ENCODE measurements around the gene SCAMP3.
A peak's percentile ranks its signal among the peaks of the same experiment; 100 is the strongest.

Gene SCAMP3

DNA sequence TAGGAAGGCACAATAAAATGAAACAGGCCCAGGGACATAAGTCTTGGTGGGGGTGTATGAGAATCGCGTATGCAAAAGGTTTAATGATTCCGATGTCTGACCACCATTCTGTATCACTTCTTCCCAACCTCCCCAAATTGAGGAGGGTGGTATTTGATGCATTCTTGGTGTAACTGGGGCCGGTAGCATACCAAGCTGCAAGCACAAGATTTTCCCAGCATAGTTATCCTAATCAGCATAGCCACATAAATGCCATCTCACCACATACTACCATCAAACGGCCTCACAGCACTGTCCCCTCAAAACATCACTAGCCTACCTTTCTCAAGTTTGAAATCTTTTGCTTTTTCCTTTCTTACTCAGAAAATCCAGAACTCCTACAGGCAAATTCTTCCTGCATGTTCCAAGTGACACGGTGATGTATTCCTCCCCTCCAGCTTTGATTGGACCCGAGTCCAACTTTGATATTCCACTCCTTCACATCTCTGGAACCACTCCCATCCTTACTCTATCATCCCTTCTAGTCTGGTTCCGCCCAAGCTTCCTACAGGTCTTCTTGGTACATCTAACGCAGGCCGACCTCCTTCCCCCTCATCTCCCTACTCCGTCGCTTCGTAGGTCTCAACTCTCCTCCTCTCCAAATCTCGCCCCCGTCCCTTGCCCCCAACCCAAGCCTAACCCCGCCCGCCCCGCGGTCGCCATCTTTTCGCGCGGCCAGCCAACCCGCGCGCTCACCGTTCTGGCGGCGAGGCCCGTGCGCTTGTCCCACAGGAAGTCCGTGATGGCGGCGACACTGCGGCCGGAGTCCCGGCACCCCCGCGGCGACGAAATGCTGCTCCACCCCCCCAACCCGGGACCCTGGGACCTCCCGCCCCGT, 10.5 kb upstream of the SCAMP3 start:
- Mint-ChIP-seq H3K27ac (peak overlapping the region; percentile 87), H3K4me3 (peak overlapping the region; percentile 97), H3K27me3 (ENCODE audit: low read depth, poor library complexity) (peaks cover 6% of the 10 kb centered on the region), H3K9me3 (no peaks in the 10 kb centered on the region), H3K4me1 (peaks cover 41% of the 10 kb centered on the region), H3K36me3 (ENCODE audit: low read depth) (peaks cover 47% of the 10 kb centered on the region)
- no peak for DNase-seq
- TF ChIP-seq CTCF (IDR thresholded peaks at IDR 0.05): no peak

DNA sequence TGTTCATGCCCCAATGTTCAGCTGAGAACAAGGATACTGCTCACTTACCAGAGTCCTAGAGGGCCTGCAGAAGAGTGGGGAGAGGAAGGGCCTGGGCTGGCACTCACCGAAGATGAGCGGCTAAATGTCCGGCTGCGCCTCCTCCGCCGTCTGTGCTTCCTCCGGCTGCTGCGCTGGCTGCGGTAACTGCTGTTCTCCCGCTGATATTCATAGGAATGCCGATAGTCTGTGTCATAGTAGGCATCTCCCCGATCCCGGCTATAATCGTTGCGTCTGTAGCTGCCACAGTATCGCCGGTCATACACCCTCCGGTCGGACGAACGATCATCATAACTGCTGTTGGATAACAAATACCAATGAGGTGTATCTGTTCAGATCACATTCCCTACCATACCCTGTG, 7.2 kb upstream of the SCAMP3 start:
- Mint-ChIP-seq H3K27me3 (ENCODE audit: low read depth, poor library complexity) (peaks cover 2% of the 10 kb centered on the region), H3K36me3 (ENCODE audit: low read depth) (peaks cover 78% of the 10 kb centered on the region), H3K4me3 (no peak overlapping the region), H3K9me3 (no peaks in the 10 kb centered on the region), H3K4me1 (peaks cover 31% of the 10 kb centered on the region), H3K27ac (peak overlapping the region; percentile 36)
- no peak for TF ChIP-seq CTCF (IDR thresholded peaks at IDR 0.05)
- no peak for DNase-seq

DNA sequence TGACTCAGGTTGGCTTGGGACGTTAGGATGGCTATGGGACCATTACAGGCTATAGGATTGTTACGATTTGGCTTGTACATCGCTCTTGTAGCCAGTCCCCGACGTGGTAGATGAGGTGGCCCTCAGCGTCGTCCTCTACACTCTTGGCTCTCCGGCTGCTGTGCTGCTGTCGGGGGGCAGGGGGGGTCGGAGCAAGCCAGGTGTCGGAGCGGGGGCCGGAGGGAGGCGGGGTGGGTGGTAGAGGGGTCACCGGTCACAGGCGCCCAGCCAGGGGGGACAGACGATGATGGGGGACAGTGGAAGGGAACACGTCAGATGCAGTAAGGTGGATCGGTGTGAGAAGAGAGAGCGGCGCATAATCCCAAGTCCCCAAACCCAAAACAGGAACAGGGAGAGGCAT, 6.5 kb upstream of the SCAMP3 start:
- no peak overlapping the region for H3K27ac Mint-ChIP-seq
- H3K4me3 Mint-ChIP-seq: no peak overlapping the region
- DNase-seq: no peak
- peaks cover 27% of the 10 kb centered on the region for H3K4me1 Mint-ChIP-seq
- no peak for TF ChIP-seq CTCF (IDR thresholded peaks at IDR 0.05)
- H3K9me3 Mint-ChIP-seq: no peaks in the 10 kb centered on the region
- peaks cover 85% of the 10 kb centered on the region for H3K36me3 Mint-ChIP-seq (ENCODE audit: low read depth)
- peaks cover 2% of the 10 kb centered on the region for H3K27me3 Mint-ChIP-seq (ENCODE audit: low read depth, poor library complexity)

DNA sequence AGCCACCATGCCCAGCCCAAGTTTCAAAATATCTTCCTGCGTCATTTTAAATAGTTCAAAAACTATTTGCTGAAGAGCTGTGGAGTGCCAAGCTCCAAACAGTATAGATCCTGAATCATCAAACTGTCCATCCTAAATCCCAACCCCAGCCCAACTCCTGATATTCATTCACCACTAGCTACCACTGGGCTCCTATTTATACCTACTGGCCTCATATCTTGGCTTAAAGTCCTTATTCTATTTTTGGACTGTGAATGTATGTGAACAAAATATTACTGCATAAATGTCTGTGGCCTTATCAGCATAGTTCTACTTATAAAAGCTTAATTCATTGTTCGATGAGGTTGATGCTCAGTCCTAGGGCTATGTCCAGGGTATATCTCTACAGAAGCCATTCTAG, 5.2 kb upstream of the SCAMP3 start:
- DNase-seq: no peak
- Mint-ChIP-seq H3K4me1 (peaks cover 23% of the 10 kb centered on the region), H3K9me3 (no peaks in the 10 kb centered on the region), H3K27me3 (ENCODE audit: low read depth, poor library complexity) (peaks cover 2% of the 10 kb centered on the region), H3K4me3 (no peak overlapping the region), H3K36me3 (ENCODE audit: low read depth) (peaks cover 91% of the 10 kb centered on the region), H3K27ac (no peak overlapping the region)
- TF ChIP-seq CTCF (IDR thresholded peaks at IDR 0.05): no peak

GRCh38 chr1:155266553-155266952, 4.4 kb upstream of the SCAMP3 start:
- peaks cover 23% of the 10 kb centered on the region for H3K4me1 Mint-ChIP-seq
- no peaks in the 10 kb centered on the region for H3K27me3 Mint-ChIP-seq (ENCODE audit: low read depth, poor library complexity)
- no peaks in the 10 kb centered on the region for H3K9me3 Mint-ChIP-seq
- peaks cover 87% of the 10 kb centered on the region for H3K36me3 Mint-ChIP-seq (ENCODE audit: low read depth)
- no peak overlapping the region for H3K4me3 Mint-ChIP-seq
- no peak for TF ChIP-seq CTCF (IDR thresholded peaks at IDR 0.05)
- no peak for DNase-seq
- no peak overlapping the region for H3K27ac Mint-ChIP-seq

DNA sequence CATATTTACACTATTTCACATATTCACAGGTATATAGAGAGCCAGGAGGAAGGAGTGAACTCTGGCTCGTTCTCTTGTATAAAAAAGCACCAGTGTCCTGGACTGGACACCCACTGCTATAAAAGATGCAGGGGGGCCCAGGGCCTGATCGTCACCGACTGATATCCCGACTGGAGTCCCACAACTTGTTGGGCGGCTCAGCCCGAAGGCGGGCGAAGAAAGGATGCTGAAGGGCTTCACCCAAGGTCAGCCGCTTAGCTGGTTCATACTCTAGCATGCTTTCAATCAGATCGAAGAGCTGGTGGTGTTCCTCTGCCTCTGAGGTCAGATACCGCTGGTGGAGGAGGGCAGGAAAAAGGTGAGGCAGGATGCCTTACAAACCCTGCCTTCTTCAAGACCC, 907 bp upstream of the SCAMP3 start:
- no peak for DNase-seq
- Mint-ChIP-seq H3K4me3 (peak overlapping the region; percentile 2), H3K9me3 (no peaks in the 10 kb centered on the region), H3K4me1 (peaks cover 29% of the 10 kb centered on the region), H3K36me3 (ENCODE audit: low read depth) (peaks cover 67% of the 10 kb centered on the region), H3K27me3 (ENCODE audit: low read depth, poor library complexity) (peaks cover 2% of the 10 kb centered on the region), H3K27ac (no peak overlapping the region)
- TF ChIP-seq CTCF (IDR thresholded peaks at IDR 0.05): no peak

Data from nephron progenitor cell (in vitro differentiated cells).